ENCODE measurements around the gene RETREG3. TPM values are rescaled to one million over a fixed set of nuclear protein-coding genes. Genes with fewer than 3 reads are reported as not detected.
"Not testable (repeated sequence)": the region's sequence is repeated elsewhere in the genome, so short reads cannot be mapped to it uniquely, and the experiment has no call there.

RETREG3 gene
- polyA plus RNA-seq, 1 of the 3 experiments (the other 2 are of a cell fraction): 13.3 TPM

DNA sequence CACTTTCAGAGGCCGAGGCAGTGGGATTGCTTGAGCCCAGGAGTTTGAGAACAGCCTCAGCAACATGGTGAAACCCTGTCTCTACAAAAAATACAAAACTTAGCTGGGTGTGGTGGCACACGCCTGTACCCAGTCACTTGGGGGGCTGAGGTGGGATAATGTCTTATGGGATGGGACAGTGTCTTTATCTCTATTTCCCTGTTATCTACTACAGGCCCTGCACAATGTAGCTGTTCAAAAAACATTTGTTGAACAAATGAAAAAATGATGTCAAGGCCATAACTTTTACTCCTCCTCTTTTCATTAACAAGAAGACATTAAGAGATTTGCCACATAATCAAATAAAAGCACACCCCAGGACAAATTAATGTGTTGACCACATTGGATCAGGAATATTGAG lies 14.1 kb upstream of the RETREG3 start:
- Histone ChIP-seq H3K9me2 (no peaks in the 10 kb centered on the region), H3K27me3 (ENCODE audit: insufficient read depth) (no peaks in the 10 kb centered on the region), H3K9me3 (no peaks in the 10 kb centered on the region), H2AFZ (ENCODE audit: low read depth) (no peak overlapping the region), H3K27ac (ENCODE audit: low read depth in 2 of 2, low read length in 1 of 2) (no peak overlapping the region), H3K36me3 (replicated peaks in 1 of 2; ENCODE audit: control insufficient read depth in 1 of 2, insufficient read depth in 2 of 2, low read length in 1 of 2) (no peaks in the 10 kb centered on the region), H3K4me2 (no peak overlapping the region), H4K20me1 (ENCODE audit: insufficient read depth) (no peaks in the 10 kb centered on the region), H3K4me1 (ENCODE audit: control insufficient read depth in 1 of 2, insufficient read depth in 2 of 2, low read depth in 1 of 2, low read length in 1 of 2) (peaks cover 0 to 9% of the 10 kb centered on the region in 2 experiments; a peak in 1 of 4 replicates), H3F3A (replicated peaks; ENCODE audit: insufficient read depth) (peaks cover 2% of the 10 kb centered on the region), H3K9ac (no peak overlapping the region), H3K79me2 (ENCODE audit: insufficient read depth) (no peaks in the 10 kb centered on the region), H3K4me3 (ENCODE audit: low read depth in 2 of 2, low read length in 1 of 2) (no peak overlapping the region)
- no peak for DNase-seq
- TF ChIP-seq RXRA (IDR thresholded peaks at IDR 0.05; ENCODE audit: borderline replicate concordance, low read depth): no peak
- TF ChIP-seq, protein P1, sequence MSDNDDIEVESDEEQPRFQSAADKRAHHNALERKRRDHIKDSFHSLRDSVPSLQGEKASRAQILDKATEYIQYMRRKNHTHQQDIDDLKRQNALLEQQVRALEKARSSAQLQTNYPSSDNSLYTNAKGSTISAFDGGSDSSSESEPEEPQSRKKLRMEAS (IDR thresholded peaks at IDR 0.05; ENCODE audit: low read depth): no peak
- no peak for TF ChIP-seq JUND (IDR thresholded peaks at IDR 0.05)
- no peak for TF ChIP-seq RFX5 (IDR thresholded peaks at IDR 0.05; ENCODE audit: low read length)
- CTCF ChIA-PET: interaction anchor here (0.8 to 1.8 kb wide), 4 partner anchors 23 to 97 kb away, joined by 3 to 6 read pairs (median 3); no protein-coding TSS in a partner anchor
- POLR2A ChIA-PET: interaction anchor here (0.6 kb wide), 1 partner anchor 374 kb away, joined by 4 read pairs; no protein-coding TSS in a partner anchor
- 81% methylated on average over 2 of the region's 2 CpGs for WGBS (ENCODE audit: low lambda C conversion rate)

DNA sequence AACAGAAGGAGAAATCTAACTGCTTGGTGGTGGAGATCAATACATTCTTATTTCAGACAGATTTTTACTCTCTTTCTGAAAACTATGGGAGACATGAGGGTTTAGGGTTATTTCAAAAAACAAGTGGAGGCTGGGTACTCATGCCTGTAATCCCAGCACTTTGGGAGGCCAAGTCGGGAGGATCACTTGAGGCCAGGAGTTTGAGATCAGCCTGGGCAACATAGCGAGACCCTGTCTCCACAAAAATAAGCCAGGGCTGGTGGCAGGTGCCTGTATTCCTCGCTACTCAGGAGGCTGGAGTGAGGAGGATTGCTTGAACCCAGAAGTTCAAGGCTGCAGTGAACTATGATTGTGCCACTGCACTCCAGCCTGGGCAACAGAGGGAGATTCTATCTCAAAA lies 12.8 kb upstream of the RETREG3 start:
- H3K4me2 ChIP-seq; H3K27me3 ChIP-seq (ENCODE audit: insufficient read depth); H4K20me1 ChIP-seq (ENCODE audit: insufficient read depth); H3K27ac ChIP-seq (ENCODE audit: low read depth in 2 of 2, low read length in 1 of 2); CTCF ChIA-PET; POLR2A ChIA-PET; H3K79me2 ChIP-seq (ENCODE audit: insufficient read depth); H3K9me3 ChIP-seq; H3K9me2 ChIP-seq; H3K36me3 ChIP-seq (replicated peaks in 1 of 2; ENCODE audit: control insufficient read depth in 1 of 2, insufficient read depth in 2 of 2, low read length in 1 of 2); H3K9ac ChIP-seq; H2AFZ ChIP-seq (ENCODE audit: low read depth); H3K4me3 ChIP-seq (ENCODE audit: low read depth in 2 of 2, low read length in 1 of 2); H3F3A ChIP-seq (replicated peaks; ENCODE audit: insufficient read depth); DNase-seq: not testable (repeated sequence)
- peaks cover 0 to 16% of the 10 kb centered on the region in 2 experiments; a peak in 1 of 4 replicates for H3K4me1 ChIP-seq (ENCODE audit: control insufficient read depth in 1 of 2, insufficient read depth in 2 of 2, low read depth in 1 of 2, low read length in 1 of 2)
- WGBS (ENCODE audit: low lambda C conversion rate): 84% methylated on average over 3 of the region's 3 CpGs

GRCh38 chr17:42618442-42619150 lies 9.4 kb upstream of the RETREG3 start:
- H3K27ac ChIP-seq (ENCODE audit: low read depth in 2 of 2, low read length in 1 of 2): peak overlapping the region in 1 of 2 experiments; percentile 71; a peak in 2 of 4 replicates
- no peak overlapping the region for H3K9ac ChIP-seq
- H3F3A ChIP-seq (replicated peaks; ENCODE audit: insufficient read depth): peaks cover 10% of the 10 kb centered on the region
- ChIA-PET CTCF (interaction anchor here (1.1 to 2.1 kb wide), 15 partner anchors 9 to 74 kb away, joined by 3 to 14 read pairs (median 5); partner anchors contain the start of genes CCR10, PLEKHH3 and PSMC3IP), POLR2A (interaction anchor here (0.6 to 2.2 kb wide), 8 partner anchors 10 to 187 kb away, joined by 3 to 12 read pairs (median 6); partner anchors contain the start of genes PLEKHH3, PSMC3IP, RETREG3 and TUBG1)
- 73% methylated on average over 9 of the region's 9 CpGs for WGBS (ENCODE audit: low lambda C conversion rate)
- no peak overlapping the region for H3K4me3 ChIP-seq (ENCODE audit: low read depth in 2 of 2, low read length in 1 of 2)
- DNase-seq: peak; percentile 55
- no peak overlapping the region for H2AFZ ChIP-seq (ENCODE audit: low read depth)
- H3K4me1 ChIP-seq (ENCODE audit: control insufficient read depth in 1 of 2, insufficient read depth in 2 of 2, low read depth in 1 of 2, low read length in 1 of 2): peaks cover 0 to 16% of the 10 kb centered on the region in 2 experiments; a peak in 1 of 4 replicates
- no peaks in the 10 kb centered on the region for H3K9me2 ChIP-seq
- no peaks in the 10 kb centered on the region for H3K9me3 ChIP-seq
- H3K79me2 ChIP-seq (ENCODE audit: insufficient read depth): no peaks in the 10 kb centered on the region
- no peaks in the 10 kb centered on the region for H3K27me3 ChIP-seq (ENCODE audit: insufficient read depth)
- TF ChIP-seq SMC3 (IDR thresholded peaks at IDR 0.05; ENCODE audit: low read depth, low read length) (peak; percentile 51; the same call in 1 of the 2 replicates), RAD21 (IDR thresholded peaks at IDR 0.05; ENCODE audit: low read length) (peak; percentile 61), FOSL2 (IDR thresholded peaks at IDR 0.05; ENCODE audit: borderline replicate concordance, low read depth) (no peak)
- peaks cover 17% of the 10 kb centered on the region in 2 experiments for H3K36me3 ChIP-seq (replicated peaks in 1 of 2; ENCODE audit: control insufficient read depth in 1 of 2, insufficient read depth in 2 of 2, low read length in 1 of 2)
- H4K20me1 ChIP-seq (ENCODE audit: insufficient read depth): no peaks in the 10 kb centered on the region
- H3K4me2 ChIP-seq: no peak overlapping the region
